KOPT-K1 (cell line): Measurements from ENCODE around the gene CCM2.
"Not testable (repeated sequence)": the region's sequence is repeated elsewhere in the genome, so short reads cannot be mapped to it uniquely, and the experiment has no call there.

ENCODE experiments used
- H3K27ac ChIP-seq: fragments of 200-600 bp; sonication (generic); 2 replicates; pipeline ENCODE4 v1.5.1; 2016; ENCODE audit warnings: antibody characterized with exemption, mild to moderate bottlenecking, low read depth, low read length; ENCODE audit not compliant: poor library complexity, severe bottlenecking
- H3K36me3 ChIP-seq: fragments of 200-600 bp; sonication (generic); 2 replicates; pipeline ENCODE4 v1.5.1; 2017; ENCODE audit warnings: antibody characterized with exemption, mild to moderate bottlenecking, low read length, moderate library complexity; ENCODE audit not compliant: insufficient read depth
- H3K9me3 ChIP-seq: fragments of 200-600 bp; sonication (generic); 2 replicates; pipeline ENCODE4 v1.5.1; 2017; ENCODE audit warnings: antibody characterized with exemption, low read length, mild to moderate bottlenecking; ENCODE audit not compliant: insufficient read depth, poor library complexity, severe bottlenecking

Gene CCM2

GRCh38 chr7:44999245-45000092 is 532 bp upstream of the CCM2 start:
- Histone ChIP-seq H3K27ac (peak overlapping the region; percentile 99), H3K9me3 (no peaks in the 10 kb centered on the region)

GRCh38 chr7:45001138-45001694 is 1.2 kb downstream of the CCM2 start:
- H3K36me3 ChIP-seq, result peaks cover 39% of the 10 kb centered on the region
- H3K9me3 ChIP-seq, result no peaks in the 10 kb centered on the region
- peak overlapping the region; percentile 99 for H3K27ac ChIP-seq

More at GRCh38 chr7:44999245-45000092, 532 bp upstream of the CCM2 start:
- H3K36me3 ChIP-seq, result peaks cover 24% of the 10 kb centered on the region

- H3K27ac ChIP-seq, result peak overlapping the region; percentile 99
- no peaks in the 10 kb centered on the region for H3K9me3 ChIP-seq
- peaks cover 45% of the 10 kb centered on the region for H3K36me3 ChIP-seq
Observed at GRCh38 chr7:45001826-45002225, 1.8 kb downstream of the CCM2 start.

- Histone ChIP-seq H3K36me3 (peaks cover 60% of the 10 kb centered on the region), H3K27ac (no peak overlapping the region), H3K9me3 (no peaks in the 10 kb centered on the region)
Observed at GRCh38 chr7:45003789-45004188, 3.8 kb downstream of the CCM2 start.

GRCh38 chr7:45007106-45007505 is 7.1 kb downstream of the CCM2 start:
- peaks cover 84% of the 10 kb centered on the region for H3K36me3 ChIP-seq
- H3K9me3 ChIP-seq, result no peaks in the 10 kb centered on the region
- no peak overlapping the region for H3K27ac ChIP-seq

- H3K9me3 ChIP-seq, result no peaks in the 10 kb centered on the region
- peaks cover 84% of the 10 kb centered on the region for H3K36me3 ChIP-seq
- no peak overlapping the region for H3K27ac ChIP-seq
Observed at GRCh38 chr7:45007571-45008328, 7.7 kb downstream of the CCM2 start.

GRCh38 chr7:45013465-45013967 is 13.5 kb downstream of the CCM2 start:
- Histone ChIP-seq H3K36me3 (peaks cover 81% of the 10 kb centered on the region), H3K27ac (no peak overlapping the region), H3K9me3 (no peaks in the 10 kb centered on the region)

GRCh38 chr7:45015313-45015712 is 15.3 kb downstream of the CCM2 start:
- Histone ChIP-seq H3K9me3 (no peaks in the 10 kb centered on the region), H3K27ac (no peak overlapping the region), H3K36me3 (peaks cover 77% of the 10 kb centered on the region)

- Histone ChIP-seq H3K9me3 (no peaks in the 10 kb centered on the region), H3K36me3 (peaks cover 61% of the 10 kb centered on the region), H3K27ac (no peak overlapping the region)
Observed at GRCh38 chr7:45017253-45017652, 17.3 kb downstream of the CCM2 start.

- Histone ChIP-seq H3K27ac (no peak overlapping the region), H3K9me3 (peaks cover 5% of the 10 kb centered on the region), H3K36me3 (peaks cover 31% of the 10 kb centered on the region)
Observed at GRCh38 chr7:45020915-45021314, 20.9 kb downstream of the CCM2 start.

GRCh38 chr7:45021604-45022296 is 21.7 kb downstream of the CCM2 start:
- Histone ChIP-seq H3K36me3 (peaks cover 29% of the 10 kb centered on the region), H3K9me3 (peaks cover 5% of the 10 kb centered on the region), H3K27ac (no peak overlapping the region)

- Histone ChIP-seq H3K27ac (peak overlapping the region; percentile 10), H3K36me3 (peaks cover 25% of the 10 kb centered on the region), H3K9me3 (peaks cover 5% of the 10 kb centered on the region)
Observed at GRCh38 chr7:45024126-45024744, 24.2 kb downstream of the CCM2 start.

- H3K27ac ChIP-seq, result peak overlapping the region; percentile 84
- peaks cover 28% of the 10 kb centered on the region for H3K36me3 ChIP-seq
- not testable (repeated sequence) for H3K9me3 ChIP-seq
Observed at GRCh38 chr7:45025473-45025872, 25.5 kb downstream of the CCM2 start.

GRCh38 chr7:45026013-45026412 is 26.0 kb downstream of the CCM2 start:
- peak overlapping the region; percentile 84 for H3K27ac ChIP-seq
- H3K9me3 ChIP-seq, result peaks cover 5% of the 10 kb centered on the region
- H3K36me3 ChIP-seq, result peaks cover 28% of the 10 kb centered on the region
